Fibroblast of skin of back (primary cell): ENCODE data around the gene ORAI3.
A peak's percentile ranks its signal among the peaks of the same experiment; 100 is the strongest.

Experiments
- DNase-seq: peaks from one replicate; pipeline ENCODE4 v3.0.0-alpha.2; 2013

The ORAI3 gene

GRCh38 chr16:30992276-30992780 lies 43.5 kb downstream of the ORAI3 start:
- no peak for DNase-seq

- DNase-seq: no peak
Observed at GRCh38 chr16:30992931-30993816, 44.3 kb downstream of the ORAI3 start.

GRCh38 chr16:30995927-30996323 lies 47.1 kb downstream of the ORAI3 start:
- DNase-seq: no peak

GRCh38 chr16:30996324-30996984 lies 47.6 kb downstream of the ORAI3 start:
- no peak for DNase-seq

GRCh38 chr16:30996985-30997724 lies 48.3 kb downstream of the ORAI3 start:
- DNase-seq: peak; percentile 69

- peak; percentile 89 for DNase-seq
Observed at GRCh38 chr16:30997725-30998711, 49.1 kb downstream of the ORAI3 start.

- no peak for DNase-seq
Observed at GRCh38 chr16:30998852-30999761, 50.2 kb downstream of the ORAI3 start.

- DNase-seq: no peak
Observed at GRCh38 chr16:31000671-31001382, 52.0 kb downstream of the ORAI3 start.

- DNase-seq: no peak
Observed at GRCh38 chr16:31001507-31002249, 52.8 kb downstream of the ORAI3 start.

- DNase-seq: no peak
Observed at GRCh38 chr16:31002250-31002700, 53.4 kb downstream of the ORAI3 start.

GRCh38 chr16:31002862-31003341 lies 54.0 kb downstream of the ORAI3 start:
- no peak for DNase-seq

GRCh38 chr16:31003744-31004143 lies 54.9 kb downstream of the ORAI3 start:
- no peak for DNase-seq
